Chondrocyte (in vitro differentiated cells): Measurements from ENCODE around the gene CITED2. TPM values are rescaled to one million over a fixed set of nuclear protein-coding genes. Genes with fewer than 3 reads are reported as not detected.
A peak's percentile ranks its signal among the peaks of the same experiment; 100 is the strongest.

Source experiments
- DNase-seq: peaks from one replicate; pipeline ENCODE4 v3.0.0; 2021; ENCODE audit warnings: mixed read lengths, low spot score
- H3K27ac Mint-ChIP-seq: one replicate; pipeline ENCODE4 v1.8.0; 2021; ENCODE audit warnings: mild to moderate bottlenecking, moderate library complexity, mixed read lengths; ENCODE audit not compliant: unreplicated experiment
- H3K27me3 Mint-ChIP-seq: 2 replicates; pipeline ENCODE4 v1.8.0; 2021; ENCODE audit warnings: low read depth, mixed read lengths
- H3K36me3 Mint-ChIP-seq: 2 replicates; pipeline ENCODE4 v1.8.0; 2021; ENCODE audit warnings: low read depth, mixed read lengths
- H3K4me1 Mint-ChIP-seq: 2 replicates; pipeline ENCODE4 v1.8.0; 2021; ENCODE audit warnings: low read depth, mild to moderate bottlenecking, mixed read lengths
- H3K4me3 Mint-ChIP-seq: one replicate; pipeline ENCODE4 v1.8.0; 2021; ENCODE audit warnings: mild to moderate bottlenecking, moderate library complexity, mixed read lengths; ENCODE audit not compliant: unreplicated experiment
- H3K9me3 Mint-ChIP-seq: 2 replicates; pipeline ENCODE4 v1.8.0; 2021; ENCODE audit warnings: low read depth, mixed read lengths
- CTCF ChIP-seq: fragments of 200-600 bp; sonication (generic); IDR thresholded peaks from 2 replicates; pipeline ENCODE4 v1.5.0; 2021; ENCODE audit warnings: antibody characterized with exemption, mild to moderate bottlenecking, moderate library complexity
- total RNA-seq: library from RNA; stranded (reverse); gene quantifications from 3 replicates; pipeline ENCODE4 v1.2.1, GENCODE V29; 2021

CITED2 gene
- total RNA-seq, 1 donor from 2014 or later: 233 TPM

DNA sequence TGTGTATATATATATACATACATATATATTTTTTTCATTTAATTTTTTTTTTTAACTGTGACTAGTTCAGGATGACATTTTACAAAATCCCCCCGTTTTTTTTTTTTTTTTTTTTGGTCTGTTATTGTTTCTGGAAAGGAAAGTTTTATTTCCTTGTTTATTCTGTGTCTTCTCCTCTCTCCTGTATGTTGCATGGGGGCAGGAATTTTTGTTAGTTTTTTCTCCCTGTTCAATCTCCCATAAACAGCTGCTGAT lies 50.2 kb downstream of the CITED2 start:
- TF ChIP-seq CTCF: no peak
- H3K36me3 Mint-ChIP-seq: no peaks in the 10 kb centered on the region
- H3K27me3 Mint-ChIP-seq: no peaks in the 10 kb centered on the region

GRCh38 chr6:139323511-139324300 lies 50.7 kb downstream of the CITED2 start:
- Mint-ChIP-seq H3K4me1 (peaks cover 14% of the 10 kb centered on the region), H3K9me3 (no peaks in the 10 kb centered on the region), H3K36me3 (no peaks in the 10 kb centered on the region), H3K27me3 (no peaks in the 10 kb centered on the region), H3K27ac (peak overlapping the region; percentile 36), H3K4me3 (peak overlapping the region; percentile 31)
- DNase-seq: no peak
- TF ChIP-seq CTCF: no peak

More for the DNA sequence above, 50.2 kb downstream of the CITED2 start:
- DNase-seq: no peak
- Mint-ChIP-seq H3K4me1 (peaks cover 14% of the 10 kb centered on the region), H3K4me3 (no peak overlapping the region), H3K9me3 (no peaks in the 10 kb centered on the region), H3K27ac (no peak overlapping the region)

Other genes starting within 250 kb of the CITED2 start
- gene HECA, start 239.6 kb downstream of the CITED2 start, total RNA-seq: 19.5 to 23.8 TPM (median 22.6 TPM) in 3 replicates
- gene TXLNB, start 82.7 kb downstream of the CITED2 start, total RNA-seq: 0.05 to 0.46 TPM (median 0.10 TPM) in 3 replicates